Esophagus muscularis mucosa (tissue), 3 donors: ENCODE measurements around the gene CXCR6.
A peak's percentile ranks its signal among the peaks of the same experiment; 100 is the strongest.

ENCODE experiments used
- CTCF ChIP-seq, 3 experiments: fragments of 200-600 bp in 2 of 3; fragments of 450-650 bp in 1 of 3; sonication (generic) in 2 of 3; IDR thresholded peaks; one replicate each; pipeline ENCODE4 v1.5.1; 2017 to 2019; ENCODE audit warnings: antibody characterized with exemption in 3 of 3, mild to moderate bottlenecking in 2 of 3, moderate library complexity in 1 of 3
- POLR2A ChIP-seq: fragments of 450-650 bp; IDR thresholded peaks from one replicate; pipeline ENCODE4 v1.6.1; 2017; ENCODE audit warnings: antibody characterized with exemption, moderate library complexity, mild to moderate bottlenecking, low read depth

- no peak for TF ChIP-seq POLR2A
- TF ChIP-seq CTCF (IDR thresholded peaks at IDR 0.05): peak; percentile 40 to 59 (median 44)
Observed at GRCh38 chr3:45929042-45929679, 14.1 kb upstream of the CXCR6 start.
